Measurements from ENCODE around the gene USP24.
"Not testable (repeated sequence)": the region's sequence is repeated elsewhere in the genome, so short reads cannot be mapped to it uniquely, and the experiment has no call there.

The USP24 gene

GRCh38 chr1:55203064-55203463, 12.1 kb downstream of the USP24 start:
- DNase-seq (ENCODE audit: low read depth, low spot score): no peak
- in situ Hi-C loops (cut with HindIII; ENCODE audit: low sequenced_read_pairs): no loop called here
- no peak overlapping the region for H3K4me3 ChIP-seq (ENCODE audit: low read depth, low read length)
- TF ChIP-seq CTCF (IDR thresholded peaks at IDR 0.05; ENCODE audit: low read depth, low read length): no peak

GRCh38 chr1:55200667-55201066, 14.5 kb downstream of the USP24 start:
- in situ Hi-C loops (cut with HindIII; ENCODE audit: low sequenced_read_pairs): no loop called here
- TF ChIP-seq CTCF (IDR thresholded peaks at IDR 0.05; ENCODE audit: low read depth, low read length): no peak
- DNase-seq (ENCODE audit: low read depth, low spot score): no peak
- H3K4me3 ChIP-seq (ENCODE audit: low read depth, low read length): no peak overlapping the region

- H3K4me3 ChIP-seq (ENCODE audit: low read depth, low read length); in situ Hi-C loops (cut with HindIII; ENCODE audit: low sequenced_read_pairs); DNase-seq (ENCODE audit: low read depth, low spot score): not testable (repeated sequence)
Observed at GRCh38 chr1:55199735-55200134, 15.4 kb downstream of the USP24 start.

GRCh38 chr1:55198044-55198443, 17.1 kb downstream of the USP24 start:
- in situ Hi-C loops (cut with HindIII; ENCODE audit: low sequenced_read_pairs): no loop called here
- TF ChIP-seq CTCF (IDR thresholded peaks at IDR 0.05; ENCODE audit: low read depth, low read length): no peak
- no peak overlapping the region for H3K4me3 ChIP-seq (ENCODE audit: low read depth, low read length)
- no peak for DNase-seq (ENCODE audit: low read depth, low spot score)

- no peak for TF ChIP-seq CTCF (IDR thresholded peaks at IDR 0.05; ENCODE audit: low read depth, low read length)
- H3K4me3 ChIP-seq (ENCODE audit: low read depth, low read length): no peak overlapping the region
- in situ Hi-C loops (cut with HindIII; ENCODE audit: low sequenced_read_pairs): no loop called here
- no peak for DNase-seq (ENCODE audit: low read depth, low spot score)
Observed at GRCh38 chr1:55197099-55197498, 18.1 kb downstream of the USP24 start.

- in situ Hi-C loops (cut with HindIII; ENCODE audit: low sequenced_read_pairs): no loop called here
- no peak overlapping the region for H3K4me3 ChIP-seq (ENCODE audit: low read depth, low read length)
- TF ChIP-seq CTCF (IDR thresholded peaks at IDR 0.05; ENCODE audit: low read depth, low read length): no peak
- DNase-seq (ENCODE audit: low read depth, low spot score): no peak
Observed at GRCh38 chr1:55196433-55197035, 18.6 kb downstream of the USP24 start.

- no peak for DNase-seq (ENCODE audit: low read depth, low spot score)
Observed at GRCh38 chr1:55195521-55196233, 19.5 kb downstream of the USP24 start.

More at GRCh38 chr1:55195521-55196233, 19.5 kb downstream of the USP24 start:
- TF ChIP-seq CTCF (IDR thresholded peaks at IDR 0.05; ENCODE audit: low read depth, low read length): no peak
- H3K4me3 ChIP-seq (ENCODE audit: low read depth, low read length): no peak overlapping the region
- in situ Hi-C loops (cut with HindIII; ENCODE audit: low sequenced_read_pairs): no loop called here
